SK-N-SH (cell line): ENCODE measurements around the gene MIF. TPM values are rescaled to one million over a fixed set of nuclear protein-coding genes. Genes with fewer than 3 reads are reported as not detected.

ENCODE experiments used
- CTCF ChIA-PET: fragments of 300-600, 350-600 bp; formaldehyde crosslinking; extraction: SDS; loops from one replicate; lab custom pipeline; 2021; lab: Yijun Ruan, JAX
- POLR2A ChIA-PET: fragments of 350-600 bp; sonication (Branson Sonifier 250); formaldehyde crosslinking; extraction: SDS; loops from one replicate; lab custom pipeline; 2020; ENCODE audit warnings: antibody characterized with exemption, inconsistent platforms; lab: Yijun Ruan, JAX
- DNase-seq: peaks from one replicate; pipeline ENCODE4 v3.0.0; 2012
- H2AFZ ChIP-seq: fragments of 200-600 bp; sonication (generic); 2 replicates; pipeline ENCODE4 v1.8.1; 2016; ENCODE audit warnings: antibody characterized with exemption, mild to moderate bottlenecking, low read depth
- H3F3A ChIP-seq: fragments of 200-600 bp; sonication (generic); replicated peaks from 2 replicates; pipeline ENCODE3; 2016; ENCODE audit warnings: antibody characterized with exemption, mild to moderate bottlenecking; ENCODE audit not compliant: insufficient read depth
- H3K27ac ChIP-seq, 2 experiments: fragments of 200-500 bp in 1 of 2; fragments of 200-600 bp in 1 of 2; sonication (Bioruptor generic) in 1 of 2; sonication (generic), shearing (Covaris generic) in 1 of 2; 2 replicates each; pipeline versions ENCODE4 v1.5.1 to v1.6.1; 2014 to 2016; ENCODE audit warnings: low read depth in 2 of 2, inconsistent platforms in 1 of 2, low read length in 1 of 2, mild to moderate bottlenecking in 1 of 2, mixed read lengths in 1 of 2
- H3K27me3 ChIP-seq: fragments of 200-600 bp; sonication (generic), shearing (Covaris generic); 2 replicates; pipeline ENCODE4 v1.6.1; 2016; ENCODE audit warnings: mixed run types; ENCODE audit not compliant: insufficient read depth
- H3K36me3 ChIP-seq, 2 experiments: fragments of 200-500 bp in 1 of 2; fragments of 200-600 bp in 1 of 2; sonication (Bioruptor generic) in 1 of 2; sonication (generic) in 1 of 2; replicated peaks in 1 of 2; 2 replicates each; pipeline versions ENCODE3 to v1.5.1; 2014 to 2016; ENCODE audit warnings: low read length in 1 of 2, mild to moderate bottlenecking in 1 of 2; ENCODE audit not compliant: insufficient read depth in 2 of 2, control insufficient read depth in 1 of 2
- H3K4me1 ChIP-seq, 2 experiments: fragments of 200-500 bp in 1 of 2; fragments of 200-600 bp in 1 of 2; sonication (Bioruptor generic) in 1 of 2; sonication (generic), shearing (Covaris generic) in 1 of 2; 2 replicates each; pipeline versions ENCODE4 v1.5.1 to v1.6.1; 2014 to 2016; ENCODE audit warnings: low read depth in 1 of 2, low read length in 1 of 2, mixed run types in 1 of 2; ENCODE audit not compliant: insufficient read depth in 2 of 2, control insufficient read depth in 1 of 2
- H3K4me2 ChIP-seq: fragments of 200-600 bp; sonication (generic), shearing (Covaris generic); 2 replicates; pipeline ENCODE4 v1.6.1; 2017; ENCODE audit warnings: mixed run types
- H3K4me3 ChIP-seq, 2 experiments: fragments of 200-500 bp in 1 of 2; fragments of 200-600 bp in 1 of 2; sonication (Bioruptor generic) in 1 of 2; sonication (generic), shearing (Covaris generic) in 1 of 2; 2 replicates each; pipeline versions ENCODE4 v1.5.1 to v1.8.1; 2014 to 2016; ENCODE audit warnings: low read depth in 2 of 2, inconsistent platforms in 1 of 2, low read length in 1 of 2, mild to moderate bottlenecking in 1 of 2, mixed read lengths in 1 of 2, moderate library complexity in 1 of 2
- H3K79me2 ChIP-seq: fragments of 200-600 bp; sonication (generic); 2 replicates; pipeline ENCODE4 v1.8.1; 2017; ENCODE audit warnings: mild to moderate bottlenecking; ENCODE audit not compliant: insufficient read depth
- H3K9ac ChIP-seq: fragments of 200-600 bp; sonication (generic); 2 replicates; pipeline ENCODE4 v1.6.1; 2017; ENCODE audit warnings: mixed run types
- H3K9me2 ChIP-seq: fragments of 200-600 bp; sonication (generic); 2 replicates; pipeline ENCODE4 v1.6.1; 2017; ENCODE audit warnings: mixed run types
- H3K9me3 ChIP-seq: fragments of 200-600 bp; sonication (generic); 2 replicates; pipeline ENCODE4 v1.6.1; 2017; ENCODE audit warnings: mixed run types, mild to moderate bottlenecking, moderate library complexity
- H4K20me1 ChIP-seq: fragments of 200-600 bp; sonication (generic); 2 replicates; pipeline ENCODE4 v1.6.1; 2017; ENCODE audit warnings: mild to moderate bottlenecking, mixed run types; ENCODE audit not compliant: insufficient read depth
- CHD2 ChIP-seq: fragments of 150-350 bp; IDR thresholded peaks from 2 replicates; pipeline ENCODE4 v1.6.1; 2018; ENCODE audit warnings: low read length; ENCODE audit not compliant: partially characterized antibody
- ELF1 ChIP-seq: IDR thresholded peaks from 2 replicates; pipeline ENCODE4 v1.4.0; 2012
- FOSL2 ChIP-seq: IDR thresholded peaks from 2 replicates; pipeline ENCODE4 v1.4.0; 2012; ENCODE audit warnings: low read depth, mild to moderate bottlenecking, moderate library complexity, borderline replicate concordance
- FOXM1 ChIP-seq: IDR thresholded peaks from 2 replicates; pipeline ENCODE4 v1.4.0; 2012; ENCODE audit warnings: low read depth, mild to moderate bottlenecking
- GATA2 ChIP-seq: sonication (generic); formaldehyde crosslinking; IDR thresholded peaks from 2 replicates; pipeline ENCODE4 v1.5.0; 2020; ENCODE audit warnings: mild to moderate bottlenecking, missing genetic modification reagents
- JUND ChIP-seq: IDR thresholded peaks from 2 replicates; pipeline ENCODE4 v1.4.0; 2012
- MAX ChIP-seq: IDR thresholded peaks from 2 replicates; pipeline ENCODE4 v1.4.0; 2012; ENCODE audit warnings: low read depth
- MXI1 ChIP-seq: IDR thresholded peaks from 2 replicates; pipeline ENCODE4 v1.6.1; 2012; ENCODE audit warnings: mild to moderate bottlenecking, low read depth, low read length, improper control_type of control experiment
- NFIC ChIP-seq: IDR thresholded peaks from 2 replicates; pipeline ENCODE4 v1.4.0; 2012; ENCODE audit warnings: borderline replicate concordance
- NRF1 ChIP-seq: IDR thresholded peaks from 2 replicates; pipeline ENCODE4 v1.6.1; 2012; ENCODE audit warnings: low read depth, mild to moderate bottlenecking, low read length
- RAD21 ChIP-seq: IDR thresholded peaks from 2 replicates; pipeline ENCODE4 v1.6.1; 2012; ENCODE audit warnings: mild to moderate bottlenecking, low read length
- RCOR1 ChIP-seq: fragments of 150-350 bp; IDR thresholded peaks from 2 replicates; pipeline ENCODE4 v1.6.1; 2017; ENCODE audit warnings: antibody characterized with exemption, low read length
- REST ChIP-seq: IDR thresholded peaks from 2 replicates; pipeline ENCODE4 v1.6.1; 2012; ENCODE audit warnings: mild to moderate bottlenecking, low read depth, low read length, moderate library complexity
- RFX5 ChIP-seq: IDR thresholded peaks from 2 replicates; pipeline ENCODE4 v1.6.1; 2012; ENCODE audit warnings: mild to moderate bottlenecking, improper control_type of control experiment, low read length
- SIN3A ChIP-seq: IDR thresholded peaks from 2 replicates; pipeline ENCODE4 v1.6.1; 2012; ENCODE audit warnings: low read depth, mild to moderate bottlenecking, low read length, moderate library complexity, borderline replicate concordance
- SMC3 ChIP-seq: IDR thresholded peaks from 2 replicates; pipeline ENCODE4 v1.6.1; 2012; ENCODE audit warnings: low read depth, low read length, improper control_type of control experiment
- TAF1 ChIP-seq: IDR thresholded peaks from 2 replicates; pipeline ENCODE4 v1.6.1; 2012; ENCODE audit warnings: low read depth, mild to moderate bottlenecking, low read length, moderate library complexity, borderline replicate concordance
- TCF12 ChIP-seq: IDR thresholded peaks from 2 replicates; pipeline ENCODE4 v1.4.0; 2012
- YY1 ChIP-seq: IDR thresholded peaks from 2 replicates; pipeline ENCODE4 v1.4.0; 2012; ENCODE audit warnings: low read depth, mild to moderate bottlenecking
- WGBS: methylation state at CpG from one replicate; pipeline ENCODE4 v1.1.6; 2017; ENCODE audit warnings: low lambda C conversion rate; 5-methylcytosine and 5-hydroxymethylcytosine counted together
- polyA plus RNA-seq, 3 experiments: library from polyadenylated mRNA; depleted of rRNA; stranded (reverse); fragments of >200 nt; gene quantifications; 2 replicates each; pipeline ENCODE4 v1.2.3, GENCODE V29; 2012
- TF ChIP-seq, protein P1 (sequence below): fragments of 200-600 bp; sonication (generic); IDR thresholded peaks from 2 replicates; pipeline ENCODE4 v1.6.1; 2017; ENCODE audit warnings: antibody characterized with exemption, mild to moderate bottlenecking, moderate library complexity
- TF ChIP-seq, protein P2 (sequence below): IDR thresholded peaks from 2 replicates; pipeline ENCODE4 v1.4.0; 2012; ENCODE audit warnings: low read depth, borderline replicate concordance
- TF ChIP-seq, protein P3 (sequence below): fragments of 150-350 bp; IDR thresholded peaks from 2 replicates; pipeline ENCODE4 v1.6.1; 2016; ENCODE audit warnings: mild to moderate bottlenecking, low read depth, low read length
- TF ChIP-seq, protein P4 (sequence below): IDR thresholded peaks from 2 replicates; pipeline ENCODE4; 2012

MIF gene
- polyA plus RNA-seq, 1 of the 3 experiments (the other 2 are of a cell fraction): 565 TPM

DNA sequence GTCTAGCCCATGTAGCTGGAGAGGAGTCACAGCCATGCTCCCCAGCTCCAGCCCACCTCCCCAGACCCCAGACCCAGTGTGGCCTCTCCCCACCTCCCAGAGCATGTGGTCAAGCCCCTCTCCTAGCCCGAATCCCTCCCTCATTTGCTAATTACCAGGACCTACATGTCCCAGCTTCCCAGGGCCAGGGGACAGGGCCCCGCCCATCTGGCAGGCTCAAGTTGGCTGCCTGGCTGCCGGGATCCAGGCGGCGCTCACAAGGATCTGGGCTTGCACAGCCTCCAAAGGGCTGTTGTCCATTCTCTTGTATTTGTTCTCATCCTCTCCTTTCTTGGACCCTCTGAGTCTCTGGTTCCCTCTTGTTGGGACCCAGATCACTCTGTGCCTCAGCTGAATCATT, 4.6 kb upstream of the MIF start (continued):
- no peak for TF ChIP-seq SIN3A
- TF ChIP-seq MAX: no peak
- no peak for TF ChIP-seq FOSL2
- TF ChIP-seq RFX5: no peak
- TF ChIP-seq ELF1: no peak
- TF ChIP-seq, protein P1, sequence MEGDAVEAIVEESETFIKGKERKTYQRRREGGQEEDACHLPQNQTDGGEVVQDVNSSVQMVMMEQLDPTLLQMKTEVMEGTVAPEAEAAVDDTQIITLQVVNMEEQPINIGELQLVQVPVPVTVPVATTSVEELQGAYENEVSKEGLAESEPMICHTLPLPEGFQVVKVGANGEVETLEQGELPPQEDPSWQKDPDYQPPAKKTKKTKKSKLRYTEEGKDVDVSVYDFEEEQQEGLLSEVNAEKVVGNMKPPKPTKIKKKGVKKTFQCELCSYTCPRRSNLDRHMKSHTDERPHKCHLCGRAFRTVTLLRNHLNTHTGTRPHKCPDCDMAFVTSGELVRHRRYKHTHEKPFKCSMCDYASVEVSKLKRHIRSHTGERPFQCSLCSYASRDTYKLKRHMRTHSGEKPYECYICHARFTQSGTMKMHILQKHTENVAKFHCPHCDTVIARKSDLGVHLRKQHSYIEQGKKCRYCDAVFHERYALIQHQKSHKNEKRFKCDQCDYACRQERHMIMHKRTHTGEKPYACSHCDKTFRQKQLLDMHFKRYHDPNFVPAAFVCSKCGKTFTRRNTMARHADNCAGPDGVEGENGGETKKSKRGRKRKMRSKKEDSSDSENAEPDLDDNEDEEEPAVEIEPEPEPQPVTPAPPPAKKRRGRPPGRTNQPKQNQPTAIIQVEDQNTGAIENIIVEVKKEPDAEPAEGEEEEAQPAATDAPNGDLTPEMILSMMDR: no peak
- no peak for TF ChIP-seq NFIC

DNA sequence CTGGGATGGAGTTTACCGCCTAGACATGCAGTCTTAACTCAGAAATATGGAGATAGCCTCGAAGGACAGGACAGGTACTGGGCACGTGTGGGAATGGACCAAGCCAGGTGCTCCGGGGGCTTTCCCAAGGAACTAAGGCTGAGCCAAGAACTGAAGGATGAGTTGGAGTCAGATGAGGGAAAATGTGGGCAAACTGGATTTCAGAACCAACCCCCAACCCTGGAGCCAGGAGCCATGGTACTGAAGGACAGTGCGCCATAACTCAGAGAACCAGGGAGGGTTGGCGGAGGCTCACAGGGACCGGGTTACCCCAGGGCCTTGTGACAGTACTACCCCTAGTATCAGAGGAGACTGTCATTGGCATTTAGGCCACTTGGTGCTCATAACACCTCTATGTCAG, 2.5 kb upstream of the MIF start:
- Histone ChIP-seq H3K4me3 (no peak overlapping the region), H3K9me2 (no peaks in the 10 kb centered on the region), H3K27me3 (no peaks in the 10 kb centered on the region), H3K4me1 (peaks cover 15 to 20% of the 10 kb centered on the region in 2 experiments; a peak in 2 of 4 replicates), H3K27ac (no peak overlapping the region), H3K9ac (no peak overlapping the region), H3F3A (peaks cover 12% of the 10 kb centered on the region), H3K36me3 (peaks cover 12 to 16% of the 10 kb centered on the region in 2 experiments), H3K9me3 (no peaks in the 10 kb centered on the region), H2AFZ (no peak overlapping the region), H4K20me1 (peaks cover 9% of the 10 kb centered on the region; the same call in 1 of the 2 replicates), H3K4me2 (no peak overlapping the region), H3K79me2 (peaks cover 22% of the 10 kb centered on the region; the same call in 1 of the 2 replicates)
- WGBS: 89% methylated on average over 7 of the region's 7 CpGs
- TF ChIP-seq SIN3A (no peak), SMC3 (no peak), CHD2 (no peak), NRF1 (no peak), NFIC (no peak), RAD21 (no peak), GATA2 (CRISPR knock-in tag) (no peak), YY1 (no peak), JUND (no peak), RFX5 (no peak), ELF1 (no peak), REST (no peak), TCF12 (no peak), RCOR1 (no peak), TAF1 (no peak), FOXM1 (no peak), MXI1 (no peak)
- TF ChIP-seq, protein P2, sequence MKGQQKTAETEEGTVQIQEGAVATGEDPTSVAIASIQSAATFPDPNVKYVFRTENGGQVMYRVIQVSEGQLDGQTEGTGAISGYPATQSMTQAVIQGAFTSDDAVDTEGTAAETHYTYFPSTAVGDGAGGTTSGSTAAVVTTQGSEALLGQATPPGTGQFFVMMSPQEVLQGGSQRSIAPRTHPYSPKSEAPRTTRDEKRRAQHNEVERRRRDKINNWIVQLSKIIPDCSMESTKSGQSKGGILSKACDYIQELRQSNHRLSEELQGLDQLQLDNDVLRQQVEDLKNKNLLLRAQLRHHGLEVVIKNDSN: no peak
- TF ChIP-seq, protein P3, sequence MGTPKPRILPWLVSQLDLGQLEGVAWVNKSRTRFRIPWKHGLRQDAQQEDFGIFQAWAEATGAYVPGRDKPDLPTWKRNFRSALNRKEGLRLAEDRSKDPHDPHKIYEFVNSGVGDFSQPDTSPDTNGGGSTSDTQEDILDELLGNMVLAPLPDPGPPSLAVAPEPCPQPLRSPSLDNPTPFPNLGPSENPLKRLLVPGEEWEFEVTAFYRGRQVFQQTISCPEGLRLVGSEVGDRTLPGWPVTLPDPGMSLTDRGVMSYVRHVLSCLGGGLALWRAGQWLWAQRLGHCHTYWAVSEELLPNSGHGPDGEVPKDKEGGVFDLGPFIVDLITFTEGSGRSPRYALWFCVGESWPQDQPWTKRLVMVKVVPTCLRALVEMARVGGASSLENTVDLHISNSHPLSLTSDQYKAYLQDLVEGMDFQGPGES: no peak
- TF ChIP-seq, protein P4, sequence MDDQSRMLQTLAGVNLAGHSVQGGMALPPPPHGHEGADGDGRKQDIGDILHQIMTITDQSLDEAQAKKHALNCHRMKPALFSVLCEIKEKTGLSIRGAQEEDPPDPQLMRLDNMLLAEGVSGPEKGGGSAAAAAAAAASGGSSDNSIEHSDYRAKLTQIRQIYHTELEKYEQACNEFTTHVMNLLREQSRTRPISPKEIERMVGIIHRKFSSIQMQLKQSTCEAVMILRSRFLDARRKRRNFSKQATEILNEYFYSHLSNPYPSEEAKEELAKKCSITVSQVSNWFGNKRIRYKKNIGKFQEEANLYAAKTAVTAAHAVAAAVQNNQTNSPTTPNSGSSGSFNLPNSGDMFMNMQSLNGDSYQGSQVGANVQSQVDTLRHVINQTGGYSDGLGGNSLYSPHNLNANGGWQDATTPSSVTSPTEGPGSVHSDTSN: no peak
- ChIA-PET CTCF (interaction anchor here (2.8 to 3.3 kb wide), 2 partner anchors 7 to 33 kb away, joined by 15 to 17 read pairs; no protein-coding TSS in a partner anchor), POLR2A (no interaction called here)
- no peak for DNase-seq
